HCEC 1CT (cell line): Measurements from ENCODE around the gene CCDC71.

Experiments used
- DNase-seq: peaks from one replicate; pipeline ENCODE4 v3.0.0-alpha.2; 2017

The CCDC71 gene

GRCh38 chr3:49166752-49167556 lies 823 bp upstream of the CCDC71 start:
- DNase-seq: no peak

DNA sequence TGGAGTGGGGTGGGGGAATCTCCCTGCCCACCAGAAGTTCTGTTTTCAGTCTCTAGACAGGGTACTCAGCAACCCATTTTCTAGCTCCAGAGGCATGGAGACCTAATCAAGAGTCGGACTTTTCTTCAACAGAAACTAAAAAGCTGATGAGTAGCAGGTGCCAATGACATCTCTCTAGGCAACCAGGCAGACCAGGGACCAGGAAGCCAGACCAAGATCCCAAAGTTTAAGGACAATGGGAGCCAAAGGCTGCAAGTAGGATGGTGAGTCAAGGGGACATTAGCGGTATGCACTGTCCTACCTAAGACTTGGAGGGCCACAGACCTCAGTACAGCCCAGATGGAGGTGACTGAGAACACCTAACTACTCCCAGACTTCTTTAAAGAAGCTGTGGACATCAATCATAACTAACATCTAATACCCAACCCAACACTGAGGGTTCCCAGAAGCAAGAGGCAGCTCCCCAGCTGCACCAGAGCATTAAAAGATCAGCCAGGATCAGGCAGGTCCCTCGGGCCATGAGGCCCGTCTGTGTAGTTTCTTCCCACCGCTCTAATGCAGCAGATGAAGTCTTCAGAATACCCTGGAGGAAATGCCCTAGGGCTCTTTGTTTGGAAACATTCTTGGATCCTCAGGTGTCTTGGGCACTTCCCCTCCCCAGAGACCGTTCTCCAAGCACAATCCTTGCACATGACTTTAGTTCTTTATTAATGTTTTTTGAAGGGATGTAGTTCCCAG lies 979 bp downstream of the CCDC71 start:
- DNase-seq: no peak

DNA sequence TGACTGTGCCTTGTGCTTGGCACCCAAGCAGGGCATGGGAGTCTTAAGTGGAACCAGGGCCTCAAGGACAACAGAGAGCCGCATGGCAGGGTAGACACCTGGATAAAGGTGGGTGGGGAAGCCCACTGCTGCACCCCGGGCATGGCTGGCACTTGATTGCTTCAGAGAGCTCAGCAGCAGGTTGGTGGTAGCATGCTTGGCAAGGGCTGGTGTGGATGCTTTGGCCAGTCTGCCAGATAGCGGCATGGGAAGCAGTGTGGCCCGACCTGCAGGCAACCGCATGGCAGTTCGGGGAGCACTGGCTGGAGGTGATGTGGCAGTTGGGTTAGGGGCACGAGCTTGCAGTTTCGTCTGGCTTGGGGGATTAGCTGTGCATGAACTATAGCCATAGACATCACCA lies 2.5 kb downstream of the CCDC71 start:
- no peak for DNase-seq

GRCh38 chr3:49162751-49163419 lies 3.2 kb downstream of the CCDC71 start:
- no peak for DNase-seq

DNA sequence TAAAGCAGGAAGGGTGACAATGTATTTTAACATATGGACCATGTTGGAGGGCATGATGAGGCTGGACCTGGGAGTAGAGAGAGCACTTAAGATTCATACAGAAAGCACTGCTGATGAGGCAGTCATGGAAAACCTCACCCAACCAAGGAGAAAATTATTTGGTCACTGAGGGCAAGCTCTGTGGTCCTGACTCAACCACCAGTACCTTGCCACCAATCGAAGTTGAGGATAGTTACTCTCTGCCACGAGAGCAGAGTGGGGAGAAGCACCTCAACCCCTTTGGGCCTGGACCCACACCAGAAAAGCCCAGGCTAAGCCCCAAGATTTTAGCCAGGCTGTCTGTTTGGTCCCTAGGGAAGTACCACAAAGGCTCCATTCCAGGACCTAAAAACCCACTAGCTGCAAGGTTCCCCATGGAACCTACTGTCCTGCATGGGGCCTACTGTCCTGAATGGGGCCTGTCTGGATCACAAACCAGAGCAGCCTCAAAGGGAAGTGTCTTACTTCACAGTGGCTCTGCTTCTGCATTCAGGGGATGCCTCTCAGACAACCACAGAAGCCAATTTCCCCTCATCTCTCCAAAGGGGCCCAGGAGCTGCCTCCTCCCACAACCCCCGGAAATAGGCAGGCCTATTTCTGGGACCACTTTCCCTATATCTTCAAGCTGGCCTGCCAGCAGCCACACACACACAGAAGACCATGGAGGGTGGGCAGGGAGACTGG lies 4.2 kb downstream of the CCDC71 start:
- no peak for DNase-seq

GRCh38 chr3:49161197-49161596 lies 4.9 kb downstream of the CCDC71 start:
- DNase-seq: no peak

GRCh38 chr3:49158792-49159191 lies 7.3 kb downstream of the CCDC71 start:
- no peak for DNase-seq

DNA sequence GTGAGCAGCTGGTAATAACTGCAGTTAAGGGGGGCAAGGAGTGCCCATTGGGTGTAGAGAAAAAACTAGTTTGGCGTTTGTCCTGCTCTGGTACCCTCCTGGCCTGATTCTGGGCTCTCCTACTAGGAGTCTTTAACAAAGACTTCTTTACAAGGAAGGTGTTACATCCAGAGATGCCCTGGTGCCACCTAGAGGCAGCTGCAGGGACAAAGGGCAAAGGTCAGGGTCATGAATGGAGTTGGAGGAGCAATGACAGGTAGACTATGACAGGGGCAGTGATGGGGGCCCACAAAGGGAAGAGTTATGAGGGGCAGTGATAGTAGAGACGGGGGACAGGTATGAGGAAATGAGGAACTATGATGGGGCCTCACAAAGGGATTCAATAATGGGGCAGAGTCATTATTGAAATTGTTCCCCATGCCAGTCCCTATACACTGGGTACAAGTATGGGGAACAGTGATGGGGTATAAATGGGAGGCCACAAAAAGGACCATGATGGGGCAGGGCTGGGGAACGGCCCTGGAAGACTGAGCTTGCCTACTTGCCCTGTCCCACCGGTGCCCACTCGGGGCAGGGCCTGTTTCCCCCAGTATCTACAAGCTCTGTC lies 7.9 kb downstream of the CCDC71 start:
- DNase-seq: no peak

DNA sequence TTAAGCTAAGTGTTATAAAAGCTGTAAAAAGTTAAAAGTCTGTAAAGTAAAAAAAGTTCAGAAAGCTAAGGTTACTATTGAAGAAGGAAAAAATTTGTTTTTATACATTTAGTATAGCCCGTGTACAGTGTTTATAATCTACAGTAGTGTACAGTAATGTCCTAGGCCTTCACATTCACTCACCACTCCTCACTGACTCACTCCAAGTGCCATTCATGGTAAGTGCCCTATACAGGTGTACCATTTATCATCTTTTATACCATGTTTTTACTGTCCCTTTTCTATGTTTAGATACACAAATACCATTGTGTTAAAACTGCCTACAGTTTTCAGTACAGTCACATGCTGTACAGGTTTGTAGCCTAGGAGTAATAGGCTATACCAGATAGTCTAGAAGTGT lies 8.8 kb downstream of the CCDC71 start:
- DNase-seq: no peak

DNA sequence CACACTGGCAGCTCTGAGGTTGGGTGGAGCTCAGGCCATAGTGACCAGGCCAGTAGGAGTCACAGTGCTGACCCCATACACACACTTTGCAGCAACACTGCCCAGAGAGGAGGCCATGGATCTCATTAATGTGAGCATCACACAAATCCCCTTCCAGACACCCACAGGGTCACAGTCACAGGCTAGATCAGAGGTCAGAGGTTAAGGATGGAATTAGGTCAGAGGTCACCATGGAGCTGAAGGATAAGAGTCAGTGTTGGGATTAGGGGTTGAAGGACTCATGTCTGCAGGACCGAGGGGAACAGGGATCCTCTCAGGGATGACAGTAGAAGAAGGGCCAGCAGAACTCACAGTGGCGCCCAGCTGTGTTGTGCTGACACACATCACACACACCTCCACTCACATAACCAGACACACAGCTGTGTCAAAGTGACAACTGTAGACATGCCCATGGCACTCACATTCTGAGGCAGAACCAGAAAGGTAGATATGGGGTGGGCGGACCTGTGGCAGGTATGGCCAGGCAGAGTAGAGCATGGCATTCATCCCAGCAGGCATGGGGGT lies 12.7 kb downstream of the CCDC71 start:
- DNase-seq: no peak

- DNase-seq: no peak
Measured at GRCh38 chr3:49151610-49152009, 14.5 kb downstream of the CCDC71 start.

DNA sequence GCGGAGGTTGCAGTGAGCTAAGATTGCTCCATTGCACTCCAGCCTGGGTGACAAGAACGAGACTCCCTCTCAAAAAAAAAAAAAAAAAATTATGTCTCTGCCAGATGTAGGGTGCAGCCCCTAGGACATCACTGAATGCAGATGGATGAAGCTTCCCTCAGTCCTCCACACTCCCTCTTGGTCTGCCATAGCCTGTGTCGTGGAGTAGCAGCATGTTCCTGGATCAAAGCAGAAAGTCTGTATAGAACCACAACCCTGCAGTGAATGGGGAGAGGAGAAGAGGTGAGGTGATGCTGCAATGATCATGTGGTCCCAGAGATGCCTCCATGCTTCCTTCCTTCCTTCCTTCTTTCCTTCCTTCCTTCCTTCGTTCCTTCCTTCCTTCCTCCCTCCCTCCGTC lies 18.0 kb downstream of the CCDC71 start:
- no peak for DNase-seq

- no peak for DNase-seq
Measured at GRCh38 chr3:49140080-49140479, 26.1 kb downstream of the CCDC71 start.

DNA sequence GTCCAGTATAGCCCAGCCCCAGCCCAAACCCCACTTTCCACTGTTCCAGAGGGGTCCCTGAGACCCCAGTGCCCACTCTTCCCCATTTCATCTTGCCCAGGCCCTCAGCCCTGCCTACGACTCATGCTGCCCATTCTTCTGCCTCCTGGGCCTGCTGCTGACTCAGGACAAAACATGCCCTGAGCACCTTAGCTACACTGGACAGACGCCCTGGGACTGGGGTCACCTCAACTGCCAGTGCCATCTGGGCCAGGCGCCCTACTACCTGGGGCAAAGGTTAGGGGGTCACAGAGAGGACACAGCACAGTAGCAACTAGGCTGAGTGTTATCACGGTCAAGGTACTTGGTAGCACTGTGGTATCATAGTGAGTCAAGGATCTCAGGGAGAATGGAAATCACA lies 30.6 kb downstream of the CCDC71 start:
- no peak for DNase-seq

GRCh38 chr3:49134471-49135265 lies 31.5 kb downstream of the CCDC71 start:
- no peak for DNase-seq

- peak; percentile 83 for DNase-seq
Measured at GRCh38 chr3:49133226-49133951, 32.7 kb downstream of the CCDC71 start.

DNA sequence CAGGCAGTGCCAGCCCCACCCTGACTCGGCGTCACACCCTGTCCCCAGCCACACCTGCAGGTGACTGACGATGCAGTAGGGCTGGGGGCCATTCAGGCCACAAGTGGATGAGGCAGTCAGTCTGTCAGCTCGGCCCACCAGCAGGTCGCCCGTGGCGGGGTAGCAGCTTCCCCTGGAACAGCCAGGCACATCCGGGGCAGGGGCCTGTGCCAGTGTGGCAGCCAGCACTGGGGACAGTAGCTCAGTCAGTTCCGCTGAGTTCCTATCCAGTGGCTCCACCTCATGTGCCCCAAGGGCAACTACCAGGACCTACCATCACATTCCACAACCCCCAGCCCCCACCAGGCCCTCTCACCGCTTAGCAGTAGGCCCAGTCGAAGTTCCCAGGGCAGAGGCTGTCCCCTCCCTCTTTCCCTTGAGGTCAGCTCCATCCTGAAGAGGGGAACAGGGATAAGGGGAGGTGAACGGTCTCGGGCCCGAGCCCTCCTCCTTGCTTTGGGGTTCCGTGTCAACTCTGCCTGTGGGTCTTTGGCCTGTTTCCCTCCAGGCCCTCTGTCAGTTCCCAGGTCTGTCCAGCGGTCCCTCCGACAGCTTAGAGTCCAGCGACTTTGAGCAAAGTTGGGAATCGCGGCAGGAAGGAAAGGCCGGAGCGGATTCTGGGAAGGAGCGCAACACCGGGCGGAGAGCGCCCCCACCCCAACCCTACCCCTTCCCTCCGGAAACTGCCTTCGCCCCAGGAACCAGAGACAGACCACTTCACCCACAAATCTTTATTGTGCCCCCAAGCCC lies 33.5 kb downstream of the CCDC71 start, which contains the start of gene LAMB2:
Gene LAMB2, minus strand, starts transcription at position 614 of the 789 bp plus-strand sequence. Its CDS starts 183 bp downstream, at position 431.
- peak; percentile 68 for DNase-seq

GRCh38 chr3:49132073-49132436 lies 34.1 kb downstream of the CCDC71 start:
- DNase-seq: no peak

- no peak for DNase-seq
Measured at GRCh38 chr3:49131576-49131975, 34.6 kb downstream of the CCDC71 start.

DNA sequence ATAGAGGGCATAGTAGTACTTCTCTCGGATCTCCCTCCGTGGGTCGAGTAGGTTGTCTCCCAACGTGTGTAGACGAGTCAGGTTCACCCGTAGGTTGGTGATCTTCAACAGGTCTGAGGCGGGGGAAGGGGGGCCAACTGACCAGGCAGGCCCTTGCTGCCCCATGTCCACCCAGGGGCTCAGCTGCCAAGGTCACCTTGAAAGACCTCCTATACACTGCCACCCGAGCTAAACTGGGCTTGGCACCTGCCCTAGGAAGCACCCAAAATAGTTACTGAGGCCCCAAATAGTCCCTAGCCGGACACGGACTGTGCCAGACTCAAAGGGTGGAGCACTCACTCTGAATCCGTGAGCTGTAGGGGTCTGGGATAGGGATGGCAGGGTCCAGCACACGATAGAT lies 35.1 kb downstream of the CCDC71 start:
- no peak for DNase-seq
